Measurements from ENCODE around the gene FARSB.
"Not testable (repeated sequence)": the region's sequence is repeated elsewhere in the genome, so short reads cannot be mapped to it uniquely, and the experiment has no call there.

The FARSB gene

GRCh38 chr2:222655787-222656525, at the start of gene FARSB:
FARSB (minus strand) TSS chr2:222656092; CDS start chr2:222656073, 19 bp downstream.
- DNase-seq = peak; percentile 93

- DNase-seq = no peak
Measured at GRCh38 chr2:222703886-222704285, 48.0 kb upstream of the FARSB start.

GRCh38 chr2:222703091-222703490, 47.2 kb upstream of the FARSB start:
- DNase-seq = no peak

GRCh38 chr2:222701721-222702131, 45.8 kb upstream of the FARSB start:
- DNase-seq = no peak

GRCh38 chr2:222701233-222701632, 45.3 kb upstream of the FARSB start:
- no peak for DNase-seq

GRCh38 chr2:222698276-222698675, 42.4 kb upstream of the FARSB start:
- no peak for DNase-seq

- DNase-seq = peak; percentile 4
Measured at GRCh38 chr2:222693837-222694236, 37.9 kb upstream of the FARSB start.

- DNase-seq = not testable (repeated sequence)
Measured at GRCh38 chr2:222693413-222693812, 37.5 kb upstream of the FARSB start.

- DNase-seq = peak; percentile 75
Measured at GRCh38 chr2:222690564-222691200, 34.8 kb upstream of the FARSB start.

- no peak for DNase-seq
Measured at GRCh38 chr2:222689322-222689721, 33.4 kb upstream of the FARSB start.

GRCh38 chr2:222688917-222689316, 33.0 kb upstream of the FARSB start:
- DNase-seq = no peak

GRCh38 chr2:222686086-222686750, 30.3 kb upstream of the FARSB start:
- no peak for DNase-seq

- DNase-seq = no peak
Measured at GRCh38 chr2:222683805-222684204, 27.9 kb upstream of the FARSB start.

GRCh38 chr2:222677981-222678380, 22.1 kb upstream of the FARSB start:
- DNase-seq = no peak

GRCh38 chr2:222673883-222674282, 18.0 kb upstream of the FARSB start:
- DNase-seq = no peak

- no peak for DNase-seq
Measured at GRCh38 chr2:222673273-222673672, 17.4 kb upstream of the FARSB start.

- DNase-seq = no peak
Measured at GRCh38 chr2:222672068-222672401, 16.1 kb upstream of the FARSB start.

GRCh38 chr2:222671259-222672067, 15.6 kb upstream of the FARSB start, which contains the start of gene MOGAT1:
MOGAT1 (plus strand) TSS chr2:222671658; CDS start chr2:222671786, 128 bp downstream.
- peak; percentile 4 for DNase-seq

- no peak for DNase-seq
Measured at GRCh38 chr2:222670191-222671038, 14.5 kb upstream of the FARSB start.

GRCh38 chr2:222669353-222669752, 13.5 kb upstream of the FARSB start:
- DNase-seq = no peak

GRCh38 chr2:222668494-222669154, 12.7 kb upstream of the FARSB start:
- no peak for DNase-seq

- no peak for DNase-seq
Measured at GRCh38 chr2:222663479-222663878, 7.6 kb upstream of the FARSB start.

All from RPMI8226 (cell line).